Measurements from ENCODE around the gene NSRP1.

DNA sequence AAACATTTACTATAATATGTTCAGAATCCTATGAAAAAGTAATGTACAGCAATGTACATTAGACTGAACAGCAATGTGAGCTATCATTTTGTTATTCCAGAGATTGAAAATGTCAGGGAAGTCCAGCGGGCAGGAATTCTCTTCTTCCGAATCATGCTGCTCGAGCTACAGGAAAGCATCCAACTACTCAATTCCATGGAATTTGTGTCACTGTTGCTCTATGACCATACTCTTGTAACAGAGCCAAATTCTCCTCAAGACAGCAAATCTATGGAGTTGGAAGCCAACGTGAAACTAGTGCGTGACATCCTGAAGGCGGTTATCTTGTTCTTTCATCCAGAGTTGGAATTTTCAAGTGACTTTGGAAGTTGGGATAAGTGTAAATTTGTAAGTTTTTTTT lies 24.8 kb upstream of the NSRP1 start:
- TF ChIP-seq, protein P1, sequence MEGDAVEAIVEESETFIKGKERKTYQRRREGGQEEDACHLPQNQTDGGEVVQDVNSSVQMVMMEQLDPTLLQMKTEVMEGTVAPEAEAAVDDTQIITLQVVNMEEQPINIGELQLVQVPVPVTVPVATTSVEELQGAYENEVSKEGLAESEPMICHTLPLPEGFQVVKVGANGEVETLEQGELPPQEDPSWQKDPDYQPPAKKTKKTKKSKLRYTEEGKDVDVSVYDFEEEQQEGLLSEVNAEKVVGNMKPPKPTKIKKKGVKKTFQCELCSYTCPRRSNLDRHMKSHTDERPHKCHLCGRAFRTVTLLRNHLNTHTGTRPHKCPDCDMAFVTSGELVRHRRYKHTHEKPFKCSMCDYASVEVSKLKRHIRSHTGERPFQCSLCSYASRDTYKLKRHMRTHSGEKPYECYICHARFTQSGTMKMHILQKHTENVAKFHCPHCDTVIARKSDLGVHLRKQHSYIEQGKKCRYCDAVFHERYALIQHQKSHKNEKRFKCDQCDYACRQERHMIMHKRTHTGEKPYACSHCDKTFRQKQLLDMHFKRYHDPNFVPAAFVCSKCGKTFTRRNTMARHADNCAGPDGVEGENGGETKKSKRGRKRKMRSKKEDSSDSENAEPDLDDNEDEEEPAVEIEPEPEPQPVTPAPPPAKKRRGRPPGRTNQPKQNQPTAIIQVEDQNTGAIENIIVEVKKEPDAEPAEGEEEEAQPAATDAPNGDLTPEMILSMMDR (IDR thresholded peaks at IDR 0.05; ENCODE audit: borderline replicate concordance, extremely low read depth, low read length, poor library complexity, severe bottlenecking): no peak
- TF ChIP-seq EZH2 (IDR thresholded peaks at IDR 0.05; ENCODE audit: borderline replicate concordance, low read depth, low read length, severe bottlenecking): no peak

Measured in DND-41 (cell line).